NCI-H2029 (cell line): ENCODE results near the gene HSD17B8.

Source experiments
- DNase-seq: peaks from one replicate; lab custom pipeline; 2025; lab: John Stamatoyannopoulos, UW

Gene HSD17B8

GRCh38 chr6:33171016-33171879, 33.2 kb upstream of the HSD17B8 start:
- DNase-seq: no peak

GRCh38 chr6:33171880-33172687, 32.4 kb upstream of the HSD17B8 start:
- no peak for DNase-seq

- DNase-seq: no peak
These were observed 31.5 kb upstream of the HSD17B8 start for GRCh38 chr6:33172688-33173534.

GRCh38 chr6:33173535-33174180, 30.8 kb upstream of the HSD17B8 start:
- DNase-seq: no peak

GRCh38 chr6:33174784-33175183, 29.7 kb upstream of the HSD17B8 start:
- no peak for DNase-seq

- DNase-seq: no peak
These were observed 28.9 kb upstream of the HSD17B8 start for GRCh38 chr6:33175436-33176069.

- DNase-seq: no peak
These were observed 27.5 kb upstream of the HSD17B8 start for GRCh38 chr6:33176906-33177305.

- no peak for DNase-seq
These were observed 26.7 kb upstream of the HSD17B8 start for GRCh38 chr6:33177552-33178446.

- no peak for DNase-seq
These were observed 25.5 kb upstream of the HSD17B8 start for GRCh38 chr6:33178755-33179475.

- no peak for DNase-seq
These were observed 23.3 kb upstream of the HSD17B8 start for GRCh38 chr6:33181141-33181540.

- DNase-seq: no peak
These were observed 21.3 kb upstream of the HSD17B8 start for GRCh38 chr6:33183071-33183683.

- no peak for DNase-seq
These were observed 19.3 kb upstream of the HSD17B8 start for GRCh38 chr6:33185190-33185589.

- DNase-seq: no peak
These were observed 18.7 kb upstream of the HSD17B8 start for GRCh38 chr6:33185654-33186187.

- DNase-seq: no peak
These were observed 16.6 kb upstream of the HSD17B8 start for GRCh38 chr6:33187809-33188208.

- DNase-seq: no peak
These were observed 15.3 kb upstream of the HSD17B8 start for GRCh38 chr6:33189164-33189563.

GRCh38 chr6:33189625-33190448, 14.6 kb upstream of the HSD17B8 start:
- DNase-seq: no peak

- DNase-seq: no peak
These were observed 13.8 kb upstream of the HSD17B8 start for GRCh38 chr6:33190504-33191107.
